NCI-H1417 treated with DMSO at 0.1 percent for 48 hours (cell line): ENCODE data around the gene CUX1.
"Not testable (repeated sequence)": the region's sequence is repeated elsewhere in the genome, so short reads cannot be mapped to it uniquely, and the experiment has no call there.

Source experiments
- DNase-seq: peaks from one replicate; lab custom pipeline; 2025; lab: John Stamatoyannopoulos, UW

Gene CUX1

GRCh38 chr7:101869026-101869900 lies 51.8 kb downstream of the CUX1 start:
- DNase-seq, result no peak

GRCh38 chr7:101869901-101870290 lies 52.5 kb downstream of the CUX1 start:
- DNase-seq, result no peak

GRCh38 chr7:101870361-101871062 lies 53.1 kb downstream of the CUX1 start:
- DNase-seq, result no peak

- DNase-seq, result no peak
These were observed 53.9 kb downstream of the CUX1 start for GRCh38 chr7:101871351-101871750.

GRCh38 chr7:101874028-101874427 lies 56.6 kb downstream of the CUX1 start:
- no peak for DNase-seq

- DNase-seq, result no peak
These were observed 57.9 kb downstream of the CUX1 start for GRCh38 chr7:101875283-101875846.

- no peak for DNase-seq
These were observed 60.6 kb downstream of the CUX1 start for GRCh38 chr7:101877882-101878591.

GRCh38 chr7:101878938-101879337 lies 61.5 kb downstream of the CUX1 start:
- DNase-seq, result no peak

- no peak for DNase-seq
These were observed 62.1 kb downstream of the CUX1 start for GRCh38 chr7:101879565-101879964.

- DNase-seq, result no peak
These were observed 63.0 kb downstream of the CUX1 start for GRCh38 chr7:101880282-101881054.

- no peak for DNase-seq
These were observed 64.6 kb downstream of the CUX1 start for GRCh38 chr7:101882005-101882421.

- DNase-seq, result no peak
These were observed 65.5 kb downstream of the CUX1 start for GRCh38 chr7:101882595-101883564.

- DNase-seq, result no peak
These were observed 67.5 kb downstream of the CUX1 start for GRCh38 chr7:101884671-101885596.

- no peak for DNase-seq
These were observed 68.2 kb downstream of the CUX1 start for GRCh38 chr7:101885597-101885955.

GRCh38 chr7:101887352-101887751 lies 69.9 kb downstream of the CUX1 start:
- not testable (repeated sequence) for DNase-seq

GRCh38 chr7:101888564-101888963 lies 71.1 kb downstream of the CUX1 start:
- not testable (repeated sequence) for DNase-seq

- DNase-seq, result no peak
These were observed 73.5 kb downstream of the CUX1 start for GRCh38 chr7:101890749-101891523.

GRCh38 chr7:101891936-101892640 lies 74.7 kb downstream of the CUX1 start:
- DNase-seq, result no peak
